Transverse colon (tissue), 4 donors: ENCODE measurements around the gene GRAP2. TPM values are rescaled to one million over a fixed set of nuclear protein-coding genes. Genes with fewer than 3 reads are reported as not detected.
A peak's percentile ranks its signal among the peaks of the same experiment; 100 is the strongest.

Experiments
- DNase-seq: peaks from one replicate; pipeline ENCODE4 v3.0.0-alpha.2; 2019
- H3K27ac ChIP-seq, 4 donors: fragments of 200-600 bp; sonication (generic); 2 replicates each; pipeline ENCODE4 v1.5.1; 2016 to 2018; ENCODE audit warnings: inconsistent platforms in 4 of 4
- H3K27me3 ChIP-seq: fragments of 200-600 bp; sonication (generic); 2 replicates; pipeline ENCODE4 v1.5.1; 2017; ENCODE audit warnings: inconsistent platforms
- H3K36me3 ChIP-seq, 4 donors: fragments of 200-600 bp; sonication (generic); 2 replicates each; pipeline ENCODE4 v1.5.1; 2017 to 2019; ENCODE audit warnings: inconsistent platforms in 4 of 4
- H3K4me1 ChIP-seq, 4 donors: fragments of 200-600 bp; sonication (generic); 2 replicates each; pipeline ENCODE4 v1.5.1; 2017 to 2020; ENCODE audit warnings: inconsistent platforms in 4 of 4
- H3K4me3 ChIP-seq, 4 donors: fragments of 200-600 bp; sonication (generic); 1 replicate in 1 of 4; 2 replicates in 3 of 4; pipeline versions ENCODE4 v1.5.1 to v1.6.1; 2017 to 2019; ENCODE audit warnings: inconsistent platforms in 4 of 4
- H3K9me3 ChIP-seq, 2 donors: fragments of 200-600 bp; sonication (generic); 2 replicates each; pipeline ENCODE4 v1.5.1; 2017 to 2019; ENCODE audit warnings: inconsistent platforms in 2 of 2
- EP300 ChIP-seq: sonication (generic); formaldehyde crosslinking; IDR thresholded peaks from one replicate; pipeline ENCODE4 v1.6.1; 2017; ENCODE audit warnings: antibody characterized with exemption, low read depth
- POLR2A ChIP-seq: fragments of 450-650 bp; IDR thresholded peaks from one replicate; pipeline ENCODE4 v1.6.1; 2016; ENCODE audit warnings: antibody characterized with exemption, mild to moderate bottlenecking, moderate library complexity
- POLR2AphosphoS5 ChIP-seq, 3 donors: sonication (generic); formaldehyde crosslinking; IDR thresholded peaks; one replicate each; pipeline ENCODE4 v1.6.1; 2016; ENCODE audit warnings: antibody characterized with exemption in 3 of 3
- WGBS, 2 donors: methylation state at CpG; one replicate each; pipeline ENCODE4 v1.1.5; 2018; ENCODE audit warnings: low coverage in 1 of 2; 5-methylcytosine and 5-hydroxymethylcytosine counted together
- in situ Hi-C, 4 donors: fragments of 200-750 bp; cut with MboI; loops; one replicate each; pipeline versions ENCODE4 v1.15.0 to v1.15.1; 2017; ENCODE audit warnings: low sequenced_read_pairs in 3 of 4, low pct_ligation_motif_present in 1 of 4, low pct_unique_long_range_greater_than_20kb in 1 of 4
- intact Hi-C: fragments of 100-400 bp; cut with DNase I; formaldehyde crosslinking; loops from one replicate; pipeline ENCODE4 v1.15.1; 2023; ENCODE audit warnings: low total_unique reads
- total RNA-seq, 4 donors: library from RNA; depleted of rRNA; stranded (reverse); fragments of >200 nt; gene quantifications; one replicate each; pipeline ENCODE4 v1.1.0, GENCODE V29; 2016
- TF ChIP-seq, protein P1 (sequence below), 5 experiments: fragments of 200-600 bp in 3 of 5; fragments of 450-650 bp in 2 of 5; sonication (generic) in 3 of 5; IDR thresholded peaks; 1 replicate in 2 of 5; 2 replicates in 3 of 5; pipeline ENCODE4 v1.5.1; 2016 to 2017; ENCODE audit warnings: antibody characterized with exemption in 5 of 5, inconsistent platforms in 3 of 5, mild to moderate bottlenecking in 2 of 5, moderate library complexity in 1 of 5

Gene GRAP2
- total RNA-seq, 4 donors from 2014 or later = 0.60 to 28.4 (median 4.9) TPM

DNA sequence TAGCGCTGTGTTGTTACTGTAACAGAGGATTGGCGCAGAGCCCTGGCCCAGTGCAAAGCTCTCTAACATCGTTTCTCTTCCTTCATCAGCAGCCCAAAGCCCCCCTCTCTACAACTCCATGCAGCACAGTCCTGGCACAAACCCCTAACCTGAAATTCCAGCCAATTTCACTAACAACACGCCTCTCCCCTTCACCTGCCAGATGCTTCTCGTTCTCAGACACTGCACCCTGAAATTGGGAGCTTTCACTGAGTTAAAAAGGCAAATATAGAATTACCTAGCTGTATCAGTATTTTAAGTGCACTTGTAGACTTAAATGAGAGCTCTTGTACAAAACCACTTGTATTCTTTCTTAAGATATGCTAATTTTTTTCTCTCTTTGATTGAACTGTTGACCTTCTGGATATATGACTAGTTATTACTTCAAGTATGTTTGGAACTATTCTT lies 16.3 kb downstream of the GRAP2 start:
- no peaks in the 10 kb centered on the region for H3K27me3 ChIP-seq
- intact Hi-C loops = no loop called here
- peak overlapping the region in 2 of 4 donors; percentile 6 to 26 for H3K27ac ChIP-seq
- WGBS, 2 donors = 67 to 88% methylated on average over 4 to 5 of the region's 5 CpGs
- TF ChIP-seq POLR2AphosphoS5 (IDR thresholded peaks at IDR 0.05) (no peak), EP300 (no peak), POLR2A (no peak)
- TF ChIP-seq, protein P1, sequence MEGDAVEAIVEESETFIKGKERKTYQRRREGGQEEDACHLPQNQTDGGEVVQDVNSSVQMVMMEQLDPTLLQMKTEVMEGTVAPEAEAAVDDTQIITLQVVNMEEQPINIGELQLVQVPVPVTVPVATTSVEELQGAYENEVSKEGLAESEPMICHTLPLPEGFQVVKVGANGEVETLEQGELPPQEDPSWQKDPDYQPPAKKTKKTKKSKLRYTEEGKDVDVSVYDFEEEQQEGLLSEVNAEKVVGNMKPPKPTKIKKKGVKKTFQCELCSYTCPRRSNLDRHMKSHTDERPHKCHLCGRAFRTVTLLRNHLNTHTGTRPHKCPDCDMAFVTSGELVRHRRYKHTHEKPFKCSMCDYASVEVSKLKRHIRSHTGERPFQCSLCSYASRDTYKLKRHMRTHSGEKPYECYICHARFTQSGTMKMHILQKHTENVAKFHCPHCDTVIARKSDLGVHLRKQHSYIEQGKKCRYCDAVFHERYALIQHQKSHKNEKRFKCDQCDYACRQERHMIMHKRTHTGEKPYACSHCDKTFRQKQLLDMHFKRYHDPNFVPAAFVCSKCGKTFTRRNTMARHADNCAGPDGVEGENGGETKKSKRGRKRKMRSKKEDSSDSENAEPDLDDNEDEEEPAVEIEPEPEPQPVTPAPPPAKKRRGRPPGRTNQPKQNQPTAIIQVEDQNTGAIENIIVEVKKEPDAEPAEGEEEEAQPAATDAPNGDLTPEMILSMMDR (IDR thresholded peaks at IDR 0.05) = no peak
- H3K4me3 ChIP-seq = no peak overlapping the region
- in situ Hi-C loops = no loop called here
- peaks cover 0 to 3% (median 1%) of the 10 kb centered on the region in 4 donors for H3K4me1 ChIP-seq
- no peaks in the 10 kb centered on the region for H3K36me3 ChIP-seq
- DNase-seq = no peak
- no peaks in the 10 kb centered on the region for H3K9me3 ChIP-seq

DNA sequence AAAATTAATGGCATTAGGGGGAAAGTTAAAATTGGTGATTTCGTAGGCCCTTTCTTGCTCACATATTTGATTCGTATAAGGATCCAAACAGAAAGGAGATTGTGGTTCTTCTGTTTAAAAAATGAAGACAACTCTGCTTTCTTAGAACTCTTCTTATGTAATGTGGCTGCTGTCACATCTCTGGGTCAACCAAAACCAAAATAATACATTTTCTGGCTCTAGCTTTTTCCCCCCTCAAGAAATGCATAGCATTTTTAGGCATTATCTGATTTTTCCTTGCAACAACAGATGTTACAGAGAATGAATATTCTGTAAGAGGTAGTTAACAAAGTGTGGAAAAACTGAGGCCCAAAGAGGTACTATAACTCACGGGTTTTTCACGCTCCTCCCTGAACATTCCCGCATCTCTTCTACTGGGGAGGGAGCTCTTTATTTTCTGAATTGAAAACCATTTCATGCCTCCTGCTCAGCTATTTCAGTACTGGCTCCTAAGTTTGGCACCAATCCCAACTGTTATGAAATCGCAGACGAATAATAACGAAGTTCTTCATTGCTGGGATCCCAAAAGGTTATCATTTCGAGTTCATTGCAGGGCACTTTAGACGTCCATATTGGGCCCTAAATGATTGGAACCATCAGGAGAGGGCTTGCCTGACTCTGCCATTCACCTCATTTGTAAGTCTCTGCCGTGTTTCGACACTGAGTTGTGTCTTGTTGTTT lies 17.1 kb downstream of the GRAP2 start:
- Histone ChIP-seq H3K27me3 (no peaks in the 10 kb centered on the region), H3K27ac (peak overlapping the region in 2 of 4 donors; percentile 6 to 26)

DNA sequence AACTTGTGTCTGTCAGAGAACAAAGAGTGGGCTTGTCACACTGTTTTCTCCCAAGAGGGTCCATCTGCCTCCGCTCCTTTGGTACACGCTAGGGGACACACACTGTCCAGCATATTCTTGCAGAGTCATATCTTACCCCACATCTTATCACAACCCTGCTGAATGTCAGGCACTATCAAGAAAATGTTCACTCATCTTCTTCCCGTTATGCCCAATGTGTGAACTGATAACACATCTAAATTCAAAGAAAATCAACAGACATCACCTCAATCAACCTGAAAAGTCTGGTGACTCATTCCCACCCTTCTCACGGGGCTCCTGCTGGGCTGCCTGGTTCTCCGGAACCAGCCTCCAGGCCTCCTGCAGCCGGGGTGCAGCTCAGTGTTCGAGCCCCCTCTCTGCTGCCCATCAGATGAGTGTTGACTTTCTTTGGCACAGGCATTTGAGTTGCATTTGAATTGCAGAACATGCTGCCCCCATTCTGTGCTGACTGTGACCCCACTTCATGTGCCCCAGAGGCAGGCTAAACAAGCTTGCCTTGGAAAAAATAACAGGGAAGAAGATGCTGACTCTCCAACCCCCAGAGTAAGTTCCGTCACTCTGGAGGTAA lies 19.4 kb downstream of the GRAP2 start:
- Histone ChIP-seq H3K4me1 (peaks cover 0 to 3% (median 1%) of the 10 kb centered on the region in 4 donors), H3K36me3 (no peaks in the 10 kb centered on the region), H3K4me3 (no peak overlapping the region), H3K9me3 (no peaks in the 10 kb centered on the region), H3K27me3 (no peaks in the 10 kb centered on the region), H3K27ac (peak overlapping the region in 1 of 4 donors; percentile 14)
- WGBS, 2 donors = 81 to 85% methylated on average over 3 to 8 of the region's 8 CpGs
- no peak for DNase-seq
- in situ Hi-C loops = no loop called here
- TF ChIP-seq POLR2AphosphoS5 (IDR thresholded peaks at IDR 0.05) (no peak), EP300 (no peak), POLR2A (no peak)
- TF ChIP-seq, protein P1 (IDR thresholded peaks at IDR 0.05) = no peak
- intact Hi-C loops = no loop called here

More for the DNA sequence above, 17.1 kb downstream of the GRAP2 start:
- Histone ChIP-seq H3K4me1 (peaks cover 0 to 3% (median 1%) of the 10 kb centered on the region in 4 donors), H3K36me3 (no peaks in the 10 kb centered on the region), H3K4me3 (no peak overlapping the region), H3K9me3 (no peaks in the 10 kb centered on the region)
- DNase-seq = no peak
- TF ChIP-seq EP300 (no peak), POLR2AphosphoS5 (IDR thresholded peaks at IDR 0.05) (no peak), POLR2A (no peak)
- TF ChIP-seq, protein P1 (IDR thresholded peaks at IDR 0.05) = no peak
- in situ Hi-C loops (no loop called here), intact Hi-C loops (no loop called here)
- 66 to 67% methylated on average over 12 of the region's 12 CpGs for WGBS, 2 donors

DNA sequence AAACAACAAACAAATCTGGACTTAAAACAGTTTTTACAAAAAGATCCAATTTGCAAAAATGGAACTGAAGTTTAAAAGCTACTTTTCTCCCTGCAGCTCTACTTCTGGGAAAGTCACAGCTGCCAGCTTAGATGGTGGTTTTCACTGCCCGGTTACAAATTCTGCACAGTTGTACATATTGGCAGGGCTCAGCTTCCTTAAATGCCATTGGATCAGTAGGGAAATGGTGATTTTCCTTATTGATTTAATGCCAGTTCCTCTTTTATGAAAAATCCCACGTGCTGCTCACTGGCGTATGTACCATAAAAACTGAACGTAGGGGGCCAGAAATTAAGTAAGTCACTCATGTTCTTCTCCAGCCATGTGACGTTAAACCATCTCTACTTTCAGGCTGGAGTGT lies 22.8 kb downstream of the GRAP2 start:
- in situ Hi-C loops = no loop called here

More for the DNA sequence above, 22.8 kb downstream of the GRAP2 start:
- peaks cover 0 to 21% (median 4%) of the 10 kb centered on the region in 4 donors for H3K4me1 ChIP-seq
- H3K27ac ChIP-seq = no peak overlapping the region
- intact Hi-C loops = no loop called here
- no peak overlapping the region for H3K4me3 ChIP-seq
- 37 to 49% methylated on average over 5 of the region's 5 CpGs for WGBS, 2 donors
- H3K36me3 ChIP-seq = no peaks in the 10 kb centered on the region
- DNase-seq = no peak
- H3K27me3 ChIP-seq = no peaks in the 10 kb centered on the region
- H3K9me3 ChIP-seq = no peaks in the 10 kb centered on the region
- no peak for TF ChIP-seq EP300
- TF ChIP-seq, protein P1 (IDR thresholded peaks at IDR 0.05) = no peak
- no peak for TF ChIP-seq POLR2AphosphoS5 (IDR thresholded peaks at IDR 0.05)
- no peak for TF ChIP-seq POLR2A
